Gastroesophageal sphincter (tissue), 3 donors: Measurements from ENCODE around the gene CCDC27.

Source experiments
- CTCF ChIP-seq, 4 experiments: fragments of 200-600 bp in 2 of 4; fragments of 450-650 bp in 2 of 4; sonication (generic) in 1 of 4; IDR thresholded peaks; one replicate each; pipeline ENCODE4 v1.5.1; 2017 to 2019; ENCODE audit warnings: antibody characterized with exemption in 4 of 4, mild to moderate bottlenecking in 2 of 4, moderate library complexity in 2 of 4
- POLR2A ChIP-seq, 2 donors: fragments of 450-650 bp; IDR thresholded peaks; one replicate each; pipeline ENCODE4 v1.6.1; 2017; ENCODE audit warnings: antibody characterized with exemption in 2 of 2, mild to moderate bottlenecking in 2 of 2, moderate library complexity in 1 of 2
- POLR2AphosphoS5 ChIP-seq: sonication (generic); formaldehyde crosslinking; IDR thresholded peaks from one replicate; pipeline ENCODE4 v1.6.1; 2017; ENCODE audit warnings: antibody characterized with exemption

GRCh38 chr1:3732434-3733093, 19.7 kb upstream of the CCDC27 start:
- no peak for TF ChIP-seq CTCF (IDR thresholded peaks at IDR 0.05)
- TF ChIP-seq POLR2AphosphoS5, result no peak
- no peak for TF ChIP-seq POLR2A (IDR thresholded peaks at IDR 0.05)
